ENCODE results near the gene HPSE2. TPM values are rescaled to one million over a fixed set of nuclear protein-coding genes. Genes with fewer than 3 reads are reported as not detected.

HPSE2 gene
- total RNA-seq, 5 donors from 2014 or later (not counting 1 experiment from before 2014, with no cell fraction given) = 0.13 to 0.23 (median 0.18) TPM; not detected in 1

DNA sequence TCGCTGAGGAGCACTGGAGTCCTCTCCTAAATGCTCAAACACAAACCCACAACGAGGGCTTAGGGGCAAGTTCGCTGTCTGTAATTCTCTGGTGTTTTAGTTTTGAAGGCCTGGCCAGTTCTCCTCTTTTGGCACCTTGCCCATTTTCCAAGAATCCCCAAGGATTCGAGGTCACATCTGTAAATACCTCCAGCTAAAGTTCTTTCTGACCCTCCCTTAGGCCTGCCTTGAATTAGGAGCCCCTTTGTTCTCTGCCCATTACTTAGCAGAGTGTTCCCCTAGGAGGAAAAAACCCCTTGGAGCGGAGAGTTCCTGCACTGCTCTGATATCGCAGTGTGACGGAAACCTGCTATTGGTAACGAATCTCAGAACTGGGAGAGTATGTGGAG is 819.9 kb downstream of the HPSE2 start:
- WGBS (ENCODE audit: insufficient coverage) = 92% methylated on average over 2 of the region's 8 CpGs
- no peak for DNase-seq
- peaks cover 12% of the 10 kb centered on the region for H3K36me3 Mint-ChIP-seq
- no peaks in the 10 kb centered on the region for H3K27me3 Mint-ChIP-seq
- Histone ChIP-seq H3K4me3 (ENCODE audit: control insufficient read depth in 1 of 2, extremely low read depth in 1 of 2, low read length in 1 of 2) (no peak overlapping the region), H3K36me3 (ENCODE audit: control insufficient read depth in 2 of 2, extremely low read depth in 1 of 2, insufficient read depth in 1 of 2, low read length in 1 of 2) (peaks cover 16 to 30% of the 10 kb centered on the region in 2 donors), H3K27ac (ENCODE audit: low read length) (peak overlapping the region; percentile 76), H3K4me1 (ENCODE audit: control insufficient read depth in 1 of 2, extremely low read depth in 1 of 2, insufficient read depth in 2 of 2, low read length in 2 of 2) (peaks cover 2 to 30% of the 10 kb centered on the region in 2 experiments), H3K9me3 (no peaks in the 10 kb centered on the region), H3K27me3 (replicated peaks in 1 of 2; ENCODE audit: control insufficient read depth in 2 of 2, extremely low read depth in 1 of 2, insufficient read depth in 2 of 2, low read length in 1 of 2) (no peaks in the 10 kb centered on the region)
- no peak for ATAC-seq (replicated peaks in 1 of 4)
- ChIA-PET CTCF (no interaction called here), POLR2A (no interaction called here)
- no peaks in the 10 kb centered on the region for H3K9me3 Mint-ChIP-seq
- peaks cover 16 to 29% (median 26%) of the 10 kb centered on the region in 3 donors for H3K4me1 Mint-ChIP-seq
- peak overlapping the region; percentile 39 to 98 for H3K27ac Mint-ChIP-seq
- H3K4me3 Mint-ChIP-seq = peak overlapping the region in 2 of 3 donors; percentile 17 to 86

DNA sequence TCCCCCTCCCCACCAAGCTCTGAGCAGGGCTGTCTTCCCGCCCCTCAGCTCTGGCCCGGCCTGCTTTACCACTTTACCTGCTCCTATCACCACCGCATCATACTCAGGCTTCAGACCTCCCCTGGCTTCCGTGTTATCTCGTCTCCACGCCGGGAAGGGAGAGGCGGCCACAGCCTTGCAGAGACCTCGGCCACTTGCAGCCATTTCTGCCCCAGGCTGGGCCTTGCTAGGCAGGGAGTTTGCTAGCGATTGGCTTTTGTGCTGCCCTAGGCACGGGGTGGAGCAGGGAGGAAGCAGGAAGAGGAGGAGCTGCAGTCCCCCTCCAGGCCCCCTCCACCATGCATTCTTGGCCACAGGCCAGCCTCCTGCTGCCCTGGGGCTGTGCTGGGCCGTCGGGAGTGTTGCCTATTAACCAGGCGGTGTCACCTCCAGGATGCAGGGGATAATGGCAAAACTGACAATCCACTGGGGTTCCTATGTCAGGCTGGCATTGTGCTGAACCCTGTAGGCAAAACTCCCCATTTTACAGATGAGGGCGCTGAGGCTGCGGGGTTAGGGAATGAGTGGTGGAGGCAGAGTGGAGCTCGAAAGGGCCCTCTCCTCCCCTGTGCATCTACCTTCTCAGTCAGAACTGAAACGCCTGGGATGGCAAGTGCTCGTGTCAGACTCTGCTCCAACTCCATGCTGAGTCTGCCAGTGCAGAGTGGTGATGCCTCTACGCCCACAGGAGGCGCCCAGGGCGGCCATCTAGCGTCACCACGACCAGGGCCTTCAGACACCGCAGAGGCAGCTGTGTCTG is 820.5 kb downstream of the HPSE2 start, which contains the start of gene PYROXD2:
Gene PYROXD2 (minus strand): TSS at position 251 of the 799 bp plus-strand sequence. CDS start 47 bp downstream, at position 204.
- ChIA-PET POLR2A (no interaction called here), CTCF (interaction anchor here in 1 of 2 donors (0.6 kb wide), 1 partner anchor 1652 kb away, joined by 3 read pairs; no protein-coding TSS in a partner anchor)
- Histone ChIP-seq H3K4me1 (ENCODE audit: control insufficient read depth in 1 of 2, extremely low read depth in 1 of 2, insufficient read depth in 2 of 2, low read length in 2 of 2) (peaks cover 2 to 30% of the 10 kb centered on the region in 2 experiments), H3K27ac (ENCODE audit: low read length) (peak within 1 kb of the TSS; percentile 76), H3K4me3 (ENCODE audit: control insufficient read depth in 1 of 2, extremely low read depth in 1 of 2, low read length in 1 of 2) (peak within 1 kb of the TSS; percentile 64 to 78), H3K27me3 (replicated peaks in 1 of 2; ENCODE audit: control insufficient read depth in 2 of 2, extremely low read depth in 1 of 2, insufficient read depth in 2 of 2, low read length in 1 of 2) (no peaks in the 10 kb centered on the region), H3K9me3 (no peaks in the 10 kb centered on the region), H3K36me3 (ENCODE audit: control insufficient read depth in 2 of 2, extremely low read depth in 1 of 2, insufficient read depth in 1 of 2, low read length in 1 of 2) (peaks cover 15 to 30% of the 10 kb centered on the region in 2 donors)
- peaks cover 16 to 29% (median 26%) of the 10 kb centered on the region in 3 donors for H3K4me1 Mint-ChIP-seq
- H3K36me3 Mint-ChIP-seq = peaks cover 12% of the 10 kb centered on the region
- peak within 1 kb of the TSS; percentile 86 to 92 (median 86) for H3K4me3 Mint-ChIP-seq
- H3K9me3 Mint-ChIP-seq = no peaks in the 10 kb centered on the region
- DNase-seq = peak; percentile 12 to 75 (median 49)
- no peaks in the 10 kb centered on the region for H3K27me3 Mint-ChIP-seq
- ATAC-seq (replicated peaks in 1 of 4) = peak; percentile 84 to 95 (median 92)
- 44% methylated on average over 18 of the region's 25 CpGs for WGBS (ENCODE audit: insufficient coverage)
- H3K27ac Mint-ChIP-seq = peak within 1 kb of the TSS; percentile 95 to 98

DNA sequence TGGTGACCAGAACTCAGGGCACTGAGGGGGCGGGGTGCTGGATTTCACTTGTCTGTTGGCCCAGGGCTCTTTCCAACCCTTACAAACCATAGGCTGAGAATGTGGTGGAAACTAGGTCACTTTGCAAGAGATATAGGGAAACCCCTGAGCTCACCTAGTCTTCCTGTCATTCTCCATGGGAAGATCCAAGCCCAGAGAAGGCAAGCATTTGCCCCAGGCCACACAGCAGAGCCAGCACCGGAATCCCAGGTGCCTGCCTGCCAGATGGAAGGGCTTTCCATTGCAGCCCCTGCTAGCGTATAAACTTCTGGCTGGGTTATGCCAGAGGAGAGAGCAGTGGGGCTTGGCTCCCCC is 821.1 kb downstream of the HPSE2 start:
- 50% methylated on average over 1 of the region's 3 CpGs for WGBS (ENCODE audit: insufficient coverage)
- H3K36me3 Mint-ChIP-seq = peaks cover 8% of the 10 kb centered on the region
- H3K4me1 ChIP-seq (ENCODE audit: control insufficient read depth in 1 of 2, extremely low read depth in 1 of 2, insufficient read depth in 2 of 2, low read length in 2 of 2) = peaks cover 2 to 30% of the 10 kb centered on the region in 2 experiments
- peak in 1 of 4 experiments; percentile 8 for ATAC-seq (replicated peaks in 1 of 4)
- peak overlapping the region; percentile 64 to 78 for H3K4me3 ChIP-seq (ENCODE audit: control insufficient read depth in 1 of 2, extremely low read depth in 1 of 2, low read length in 1 of 2)
- H3K27ac Mint-ChIP-seq = peak overlapping the region; percentile 95 to 98
- H3K9me3 Mint-ChIP-seq = no peaks in the 10 kb centered on the region
- peak overlapping the region; percentile 76 for H3K27ac ChIP-seq (ENCODE audit: low read length)
- no peaks in the 10 kb centered on the region for H3K9me3 ChIP-seq
- H3K4me3 Mint-ChIP-seq = peak overlapping the region; percentile 86 to 92 (median 86)
- H3K4me1 Mint-ChIP-seq = peaks cover 16 to 29% (median 26%) of the 10 kb centered on the region in 3 donors
- no peak for DNase-seq
- POLR2A ChIA-PET = no interaction called here
- peaks cover 12 to 24% of the 10 kb centered on the region in 2 donors for H3K36me3 ChIP-seq (ENCODE audit: control insufficient read depth in 2 of 2, extremely low read depth in 1 of 2, insufficient read depth in 1 of 2, low read length in 1 of 2)
- H3K27me3 ChIP-seq (replicated peaks in 1 of 2; ENCODE audit: control insufficient read depth in 2 of 2, extremely low read depth in 1 of 2, insufficient read depth in 2 of 2, low read length in 1 of 2) = no peaks in the 10 kb centered on the region
- CTCF ChIA-PET = interaction anchor here in 1 of 2 donors (0.6 kb wide), 1 partner anchor 1652 kb away, joined by 3 read pairs; no protein-coding TSS in a partner anchor
- no peaks in the 10 kb centered on the region for H3K27me3 Mint-ChIP-seq

DNA sequence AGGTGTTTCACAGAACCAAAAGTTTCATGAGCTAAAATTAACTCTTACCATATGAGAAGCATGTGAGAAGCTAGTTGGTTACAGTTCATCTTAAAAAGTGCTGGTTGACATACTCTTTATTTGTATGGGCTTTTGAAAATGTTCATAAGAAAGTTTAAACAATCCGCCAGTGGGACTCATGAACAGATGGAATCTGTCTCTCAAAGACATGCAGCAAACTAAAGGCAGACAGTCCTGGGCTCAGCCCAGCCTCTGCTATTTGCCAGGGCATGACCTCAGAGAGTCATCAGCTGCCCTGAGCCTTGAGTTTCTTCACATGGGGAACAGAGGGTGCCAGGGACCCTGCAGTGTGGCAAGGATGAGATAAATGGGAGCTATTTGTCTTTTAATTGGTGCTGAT is 823.9 kb downstream of the HPSE2 start:
- no peaks in the 10 kb centered on the region for H3K27me3 Mint-ChIP-seq
- 100% methylated on average over 1 of the region's 1 CpG for WGBS (ENCODE audit: insufficient coverage)
- Histone ChIP-seq H3K4me3 (ENCODE audit: control insufficient read depth in 1 of 2, extremely low read depth in 1 of 2, low read length in 1 of 2) (no peak overlapping the region), H3K27ac (ENCODE audit: low read length) (no peak overlapping the region), H3K9me3 (no peaks in the 10 kb centered on the region), H3K36me3 (ENCODE audit: control insufficient read depth in 2 of 2, extremely low read depth in 1 of 2, insufficient read depth in 1 of 2, low read length in 1 of 2) (peaks cover 3 to 4% of the 10 kb centered on the region in 2 donors), H3K4me1 (ENCODE audit: control insufficient read depth in 1 of 2, extremely low read depth in 1 of 2, insufficient read depth in 2 of 2, low read length in 2 of 2) (peaks cover 2 to 32% of the 10 kb centered on the region in 2 experiments), H3K27me3 (replicated peaks in 1 of 2; ENCODE audit: control insufficient read depth in 2 of 2, extremely low read depth in 1 of 2, insufficient read depth in 2 of 2, low read length in 1 of 2) (no peaks in the 10 kb centered on the region)
- peaks cover 3% of the 10 kb centered on the region for H3K36me3 Mint-ChIP-seq
- ChIA-PET CTCF (interaction anchor here in 1 of 2 donors (1.4 kb wide), 1 partner anchor 14 kb away, joined by 4 read pairs; no protein-coding TSS in a partner anchor), POLR2A (no interaction called here)
- H3K4me3 Mint-ChIP-seq = no peak overlapping the region
- peaks cover 16 to 29% (median 26%) of the 10 kb centered on the region in 3 donors for H3K4me1 Mint-ChIP-seq
- DNase-seq (no peak), ATAC-seq (replicated peaks in 1 of 4) (no peak)
- no peaks in the 10 kb centered on the region for H3K9me3 Mint-ChIP-seq
- no peak overlapping the region for H3K27ac Mint-ChIP-seq

DNA sequence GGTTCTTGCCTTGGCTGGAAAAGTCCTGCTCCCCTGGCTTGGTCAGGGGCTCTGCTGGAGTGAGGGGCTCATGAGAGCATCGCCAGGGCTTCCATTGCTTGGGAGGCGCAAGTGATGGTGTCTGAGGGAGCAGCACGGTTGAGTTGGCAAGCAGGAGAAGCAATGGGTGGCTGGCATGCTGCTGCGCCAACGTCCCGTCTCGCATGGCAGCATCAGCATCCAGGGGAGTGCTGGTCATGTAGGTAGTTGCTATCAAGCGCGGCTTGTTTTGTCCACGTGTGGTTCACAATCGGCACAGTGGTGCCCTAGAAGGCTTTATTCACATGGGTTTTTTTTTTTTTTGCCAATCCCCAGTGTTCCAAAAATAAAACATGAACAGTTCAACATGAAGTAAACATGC is 824.5 kb downstream of the HPSE2 start:
- Histone ChIP-seq H3K9me3 (no peaks in the 10 kb centered on the region), H3K4me1 (ENCODE audit: control insufficient read depth in 1 of 2, extremely low read depth in 1 of 2, insufficient read depth in 2 of 2, low read length in 2 of 2) (peaks cover 2 to 32% of the 10 kb centered on the region in 2 experiments), H3K27ac (ENCODE audit: low read length) (no peak overlapping the region), H3K27me3 (replicated peaks in 1 of 2; ENCODE audit: control insufficient read depth in 2 of 2, extremely low read depth in 1 of 2, insufficient read depth in 2 of 2, low read length in 1 of 2) (no peaks in the 10 kb centered on the region), H3K4me3 (ENCODE audit: control insufficient read depth in 1 of 2, extremely low read depth in 1 of 2, low read length in 1 of 2) (no peak overlapping the region), H3K36me3 (ENCODE audit: control insufficient read depth in 2 of 2, extremely low read depth in 1 of 2, insufficient read depth in 1 of 2, low read length in 1 of 2) (peaks cover under 1 to 3% of the 10 kb centered on the region in 2 donors)
- Mint-ChIP-seq H3K36me3 (peaks cover 3% of the 10 kb centered on the region), H3K27ac (peak overlapping the region in 1 of 2 donors; percentile 52), H3K27me3 (no peaks in the 10 kb centered on the region), H3K4me3 (no peak overlapping the region), H3K9me3 (no peaks in the 10 kb centered on the region), H3K4me1 (peaks cover 16 to 29% (median 26%) of the 10 kb centered on the region in 3 donors)
- CTCF ChIA-PET = no interaction called here
- 97% methylated on average over 6 of the region's 11 CpGs for WGBS (ENCODE audit: insufficient coverage)
- POLR2A ChIA-PET = no interaction called here
- ATAC-seq (replicated peaks in 1 of 4) = no peak
- DNase-seq = no peak

DNA sequence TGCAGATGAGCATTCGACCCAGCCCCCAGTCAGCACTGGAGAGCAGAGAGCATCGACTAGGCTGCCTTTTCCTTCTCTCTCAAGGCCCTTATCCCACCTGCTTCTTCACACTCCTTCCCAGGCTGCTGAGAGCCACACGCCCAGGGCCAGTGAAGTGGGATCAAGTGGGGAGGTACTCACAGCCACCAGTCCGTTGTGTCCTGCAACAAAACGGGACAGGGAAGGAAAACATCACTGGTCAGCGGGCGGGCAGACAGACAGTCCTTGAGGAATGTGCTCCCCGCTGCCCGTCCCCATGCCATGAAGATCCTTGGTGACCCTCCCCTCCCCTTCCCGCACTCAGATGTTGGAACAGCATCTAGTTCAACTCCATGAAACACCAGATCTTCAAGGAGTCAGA is 824.9 kb downstream of the HPSE2 start:
- DNase-seq = no peak
- ChIA-PET CTCF (no interaction called here), POLR2A (no interaction called here)
- Histone ChIP-seq H3K9me3 (no peaks in the 10 kb centered on the region), H3K4me1 (ENCODE audit: control insufficient read depth in 1 of 2, extremely low read depth in 1 of 2, insufficient read depth in 2 of 2, low read length in 2 of 2) (peaks cover 2 to 32% of the 10 kb centered on the region in 2 experiments), H3K27me3 (replicated peaks in 1 of 2; ENCODE audit: control insufficient read depth in 2 of 2, extremely low read depth in 1 of 2, insufficient read depth in 2 of 2, low read length in 1 of 2) (no peaks in the 10 kb centered on the region), H3K27ac (ENCODE audit: low read length) (no peak overlapping the region), H3K36me3 (ENCODE audit: control insufficient read depth in 2 of 2, extremely low read depth in 1 of 2, insufficient read depth in 1 of 2, low read length in 1 of 2) (peaks cover 0 to 3% of the 10 kb centered on the region in 2 donors), H3K4me3 (ENCODE audit: control insufficient read depth in 1 of 2, extremely low read depth in 1 of 2, low read length in 1 of 2) (no peak overlapping the region)
- no peak overlapping the region for H3K27ac Mint-ChIP-seq
- ATAC-seq (replicated peaks in 1 of 4) = no peak
- no peaks in the 10 kb centered on the region for H3K27me3 Mint-ChIP-seq
- peaks cover 3% of the 10 kb centered on the region for H3K36me3 Mint-ChIP-seq
- no peak overlapping the region for H3K4me3 Mint-ChIP-seq
- no peaks in the 10 kb centered on the region for H3K9me3 Mint-ChIP-seq
- WGBS (ENCODE audit: insufficient coverage) = 95% methylated on average over 3 of the region's 10 CpGs
- peaks cover 16 to 29% (median 26%) of the 10 kb centered on the region in 3 donors for H3K4me1 Mint-ChIP-seq
